NCI-H82 (cell line): ENCODE measurements around the gene CYB5R3.

ENCODE experiments used
- DNase-seq: peaks from one replicate; lab custom pipeline; 2025; lab: John Stamatoyannopoulos, UW

The CYB5R3 gene

GRCh38 chr22:42649246-42650099 lies at the start of gene CYB5R3:
CYB5R3 (minus strand) TSS chr22:42649392; CDS start chr22:42649315, 77 bp downstream.
- peak; percentile 74 for DNase-seq

GRCh38 chr22:42697542-42698013 lies 48.4 kb upstream of the CYB5R3 start:
- DNase-seq = no peak

GRCh38 chr22:42696331-42696967 lies 47.3 kb upstream of the CYB5R3 start:
- no peak for DNase-seq

- no peak for DNase-seq
Measured at GRCh38 chr22:42695294-42695693, 46.1 kb upstream of the CYB5R3 start.

GRCh38 chr22:42693763-42694683 lies 44.8 kb upstream of the CYB5R3 start:
- no peak for DNase-seq

GRCh38 chr22:42693055-42693762 lies 44.0 kb upstream of the CYB5R3 start:
- DNase-seq = no peak

- no peak for DNase-seq
Measured at GRCh38 chr22:42692239-42693054, 43.3 kb upstream of the CYB5R3 start.

GRCh38 chr22:42691440-42691839 lies 42.2 kb upstream of the CYB5R3 start:
- DNase-seq = no peak

GRCh38 chr22:42688241-42689211 lies 39.3 kb upstream of the CYB5R3 start:
- peak; percentile 74 for DNase-seq

GRCh38 chr22:42686756-42687491 lies 37.7 kb upstream of the CYB5R3 start:
- DNase-seq = no peak

- DNase-seq = peak; percentile 40
Measured at GRCh38 chr22:42685941-42686653, 36.9 kb upstream of the CYB5R3 start.

GRCh38 chr22:42684462-42685195 lies 35.4 kb upstream of the CYB5R3 start:
- DNase-seq = no peak

- peak; percentile 26 for DNase-seq
Measured at GRCh38 chr22:42683578-42684283, 34.5 kb upstream of the CYB5R3 start.

- no peak for DNase-seq
Measured at GRCh38 chr22:42682113-42682851, 33.1 kb upstream of the CYB5R3 start.

- no peak for DNase-seq
Measured at GRCh38 chr22:42680648-42681047, 31.5 kb upstream of the CYB5R3 start.

- no peak for DNase-seq
Measured at GRCh38 chr22:42679691-42680090, 30.5 kb upstream of the CYB5R3 start.
